ENCODE measurements around the gene RAB31.

Gene RAB31

GRCh38 chr18:9730786-9731185, 22.7 kb downstream of the RAB31 start:
- peak in 1 of 42 donors; percentile 1 for DNase-seq
- intact Hi-C loops (cut with DNase I), result no loop called here

- peak in 1 of 42 donors; percentile 13 for DNase-seq
- intact Hi-C loops (cut with DNase I), result no loop called here
Measured at GRCh38 chr18:9731380-9731779, 23.3 kb downstream of the RAB31 start.

GRCh38 chr18:9732031-9732430, 23.9 kb downstream of the RAB31 start:
- DNase-seq, result peak in 1 of 42 donors; percentile 37
- intact Hi-C loops (cut with DNase I), result no loop called here

DNA sequence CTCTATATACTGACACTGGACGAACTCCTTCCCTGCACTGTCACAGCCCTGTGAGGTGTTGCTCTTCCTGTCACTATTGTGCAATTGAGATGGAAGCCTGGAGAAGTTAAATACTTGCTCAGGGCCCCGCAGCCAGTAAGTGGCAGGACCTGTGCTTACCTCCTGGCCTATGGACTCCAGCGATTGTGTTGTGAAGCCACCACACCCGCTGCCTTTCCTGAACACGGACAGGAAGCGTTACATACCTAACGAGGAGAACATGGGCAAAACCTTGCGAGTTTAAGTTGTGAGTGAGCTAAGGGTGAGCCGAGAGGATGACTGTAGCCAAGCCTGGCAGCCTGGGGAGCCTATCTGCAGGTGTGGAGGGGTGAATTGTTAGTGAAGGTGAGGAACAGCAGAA, 26.1 kb downstream of the RAB31 start:
- no peak for DNase-seq
- intact Hi-C loops (cut with DNase I), result no loop called here

DNA sequence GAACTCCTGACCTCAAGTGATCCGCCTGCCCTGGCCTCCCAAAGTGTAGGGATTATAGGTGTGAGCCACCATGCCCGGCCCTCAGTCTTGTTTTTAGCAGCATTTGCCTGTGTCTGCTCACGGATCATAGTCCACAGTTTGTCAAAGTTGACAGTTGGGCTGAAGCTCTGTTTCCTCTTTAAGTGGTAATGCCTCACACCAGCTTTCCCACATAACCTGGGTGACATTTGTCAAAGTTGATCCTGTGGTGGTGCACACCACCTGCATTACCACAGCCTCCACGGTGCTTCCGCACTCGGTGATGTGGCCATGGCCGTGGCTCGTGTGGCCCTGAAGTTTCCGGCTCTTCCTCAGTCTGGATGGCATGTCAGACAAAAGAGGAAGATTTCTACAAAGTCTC, 27.1 kb downstream of the RAB31 start:
- peak in 1 of 42 donors; percentile 28 for DNase-seq
- intact Hi-C loops (cut with DNase I), result no loop called here

- DNase-seq, result peak in 1 of 42 donors; percentile 4
- intact Hi-C loops (cut with DNase I), result no loop called here
Measured at GRCh38 chr18:9735879-9736278, 27.8 kb downstream of the RAB31 start.

GRCh38 chr18:9736286-9736835, 28.3 kb downstream of the RAB31 start:
- intact Hi-C loops (cut with DNase I), result no loop called here
- DNase-seq, result peak in 1 of 42 donors; percentile 16

DNA sequence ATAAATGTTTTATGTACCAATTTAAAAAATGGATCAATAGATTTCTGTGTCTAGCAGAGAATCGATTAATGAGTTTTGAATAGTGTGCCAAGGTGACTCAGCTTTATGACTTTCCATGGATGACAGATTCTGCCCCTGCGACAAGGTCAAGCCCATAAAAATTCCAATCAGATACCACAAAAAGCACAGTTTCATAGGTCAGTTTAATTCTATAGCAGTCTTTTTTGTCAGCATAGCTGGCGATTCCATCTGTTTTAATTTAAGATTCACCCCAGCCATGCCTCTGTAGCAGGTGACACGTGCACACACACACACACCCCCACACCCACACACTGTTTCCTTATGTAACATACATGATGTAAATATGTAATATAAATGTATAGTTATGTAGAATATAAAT, 28.9 kb downstream of the RAB31 start:
- DNase-seq, result peak in 1 of 42 donors; percentile 7
- intact Hi-C loops (cut with DNase I), result no loop called here

DNA sequence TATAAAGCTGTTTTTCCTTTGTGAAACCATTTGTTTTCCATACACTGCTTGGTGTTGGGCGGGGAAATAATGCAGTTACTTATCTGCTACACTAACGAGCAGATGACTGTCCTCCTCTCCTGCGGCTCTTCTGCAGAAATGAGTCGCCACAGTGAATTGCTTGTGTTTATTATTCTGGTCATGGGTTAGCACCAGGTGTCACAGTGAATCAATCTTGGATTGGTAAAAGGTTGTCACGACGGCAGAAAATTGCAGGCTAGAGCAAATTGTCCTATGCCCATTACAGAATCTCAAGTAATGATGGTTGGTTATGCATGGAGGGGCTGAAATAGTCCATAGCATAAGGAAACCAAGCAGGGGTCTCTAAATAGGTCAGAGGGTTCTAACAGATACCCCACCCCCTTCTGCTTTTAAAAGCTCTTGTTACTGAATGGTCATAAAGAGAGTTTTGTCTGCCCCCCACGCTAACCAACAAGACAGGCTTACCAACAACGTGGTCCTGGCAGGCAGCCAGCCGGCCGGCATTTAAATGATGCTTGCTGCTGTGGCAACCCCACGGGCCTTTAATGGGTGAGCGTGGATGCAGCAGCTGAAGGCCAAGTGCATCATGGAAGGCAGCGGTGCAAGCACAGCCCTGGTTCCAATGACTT, 29.5 kb downstream of the RAB31 start:
- DNase-seq, result peak; percentile 44 to 89 (median 76)
- intact Hi-C loops (cut with DNase I), result no loop called here

DNA sequence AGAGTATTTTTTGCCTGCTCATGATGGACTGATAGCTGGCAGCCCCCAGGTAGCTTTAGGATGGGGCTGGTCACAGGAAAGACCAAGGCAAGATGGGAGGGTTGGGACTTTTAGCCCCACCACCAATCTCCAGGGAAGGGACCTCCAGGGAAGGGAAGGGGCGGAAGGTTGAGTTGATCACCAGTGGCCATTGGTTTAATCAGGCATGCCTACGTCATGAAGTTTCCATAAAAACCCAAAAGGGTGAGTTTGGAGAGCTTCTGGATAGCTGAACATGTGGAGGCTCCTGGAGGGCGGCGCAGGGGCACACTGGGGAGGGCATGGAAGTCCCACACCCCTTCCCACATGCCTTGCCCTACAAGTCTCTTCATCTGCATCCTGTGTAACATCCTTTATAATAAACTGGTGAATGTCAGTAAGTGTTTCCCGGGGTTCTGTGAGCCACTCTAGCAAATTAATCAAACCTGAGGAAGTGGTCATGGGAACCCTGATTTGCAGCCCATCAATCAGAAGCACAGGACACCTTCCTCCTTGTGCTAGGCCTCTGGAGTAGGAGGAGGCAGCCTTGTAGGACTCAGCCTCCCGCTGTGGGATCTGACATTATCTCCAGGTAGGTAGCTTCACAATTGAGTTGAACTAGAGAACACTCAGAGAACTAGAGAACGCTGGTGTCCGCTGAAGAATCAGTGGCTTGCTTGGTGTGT, 30.3 kb downstream of the RAB31 start:
- DNase-seq, result peak in 1 of 42 donors; percentile 32
- intact Hi-C loops (cut with DNase I), result no loop called here

DNA sequence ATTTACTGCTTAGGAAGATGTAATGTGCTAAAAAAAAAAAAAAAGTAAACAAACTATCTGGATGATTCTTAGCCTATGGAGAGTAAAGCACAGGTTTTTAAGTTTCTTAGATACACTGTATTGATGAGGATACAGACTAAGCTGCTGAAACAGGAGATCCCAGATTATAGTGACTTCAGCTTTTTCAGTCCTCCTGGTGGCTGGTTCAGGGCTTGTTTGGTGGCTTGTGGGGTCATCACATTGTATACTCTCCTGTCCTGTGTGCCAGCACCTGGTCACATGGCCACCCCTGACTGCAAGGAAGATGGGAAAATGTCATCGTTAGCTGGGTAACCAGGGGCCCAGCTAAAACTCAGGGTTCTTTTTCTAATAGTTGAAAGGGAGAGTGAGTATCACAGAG, 31.4 kb downstream of the RAB31 start:
- intact Hi-C loops (cut with DNase I), result no loop called here

DNA sequence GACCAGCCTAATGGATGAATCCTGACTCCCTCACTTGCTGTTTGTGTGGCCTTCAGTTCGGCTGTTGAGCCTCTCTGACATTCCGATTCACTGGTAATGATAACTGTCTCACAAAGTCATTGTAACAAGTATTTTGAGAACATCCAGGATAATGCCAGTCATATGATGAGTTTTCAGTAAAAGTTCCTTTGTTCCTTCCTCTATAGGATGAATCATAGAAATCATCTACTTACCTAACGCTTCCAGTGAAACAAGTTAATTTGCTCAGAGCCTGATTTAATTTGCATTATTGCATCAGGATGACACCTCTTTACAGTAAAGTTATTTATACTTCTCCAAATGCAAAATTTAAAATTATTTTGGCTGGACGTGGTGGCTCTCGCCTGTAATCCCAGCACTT, 32.0 kb downstream of the RAB31 start:
- DNase-seq, result no peak
- intact Hi-C loops (cut with DNase I), result no loop called here

More for the DNA sequence above, 31.4 kb downstream of the RAB31 start:
- no peak for DNase-seq

DNA sequence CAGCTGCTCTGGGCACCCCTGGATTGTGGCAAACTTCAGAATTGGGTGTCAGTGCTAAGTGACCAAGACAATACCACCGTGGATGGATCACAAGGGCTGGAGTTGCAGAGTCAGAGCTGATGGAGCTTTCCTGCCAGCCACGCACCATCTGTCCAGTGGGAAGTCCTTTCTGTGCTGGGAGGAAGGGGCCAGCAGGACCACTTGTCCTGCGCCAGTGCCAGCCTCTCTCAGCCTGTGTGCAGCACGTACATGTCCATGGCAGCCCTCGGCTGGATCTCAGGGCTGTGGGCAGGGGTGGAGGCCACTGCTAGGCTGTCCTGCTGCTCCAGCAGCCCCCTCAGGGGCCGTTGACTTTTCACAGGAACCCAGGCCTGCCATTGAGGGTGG, 33.3 kb downstream of the RAB31 start:
- intact Hi-C loops (cut with DNase I), result no loop called here
- DNase-seq, result no peak

- intact Hi-C loops (cut with DNase I), result no loop called here
- peak in 2 of 42 donors; percentile 25 to 28 for DNase-seq
Measured at GRCh38 chr18:9741793-9742523, 33.9 kb downstream of the RAB31 start.

GRCh38 chr18:9742524-9743131, 34.5 kb downstream of the RAB31 start:
- intact Hi-C loops (cut with DNase I), result no loop called here

DNA sequence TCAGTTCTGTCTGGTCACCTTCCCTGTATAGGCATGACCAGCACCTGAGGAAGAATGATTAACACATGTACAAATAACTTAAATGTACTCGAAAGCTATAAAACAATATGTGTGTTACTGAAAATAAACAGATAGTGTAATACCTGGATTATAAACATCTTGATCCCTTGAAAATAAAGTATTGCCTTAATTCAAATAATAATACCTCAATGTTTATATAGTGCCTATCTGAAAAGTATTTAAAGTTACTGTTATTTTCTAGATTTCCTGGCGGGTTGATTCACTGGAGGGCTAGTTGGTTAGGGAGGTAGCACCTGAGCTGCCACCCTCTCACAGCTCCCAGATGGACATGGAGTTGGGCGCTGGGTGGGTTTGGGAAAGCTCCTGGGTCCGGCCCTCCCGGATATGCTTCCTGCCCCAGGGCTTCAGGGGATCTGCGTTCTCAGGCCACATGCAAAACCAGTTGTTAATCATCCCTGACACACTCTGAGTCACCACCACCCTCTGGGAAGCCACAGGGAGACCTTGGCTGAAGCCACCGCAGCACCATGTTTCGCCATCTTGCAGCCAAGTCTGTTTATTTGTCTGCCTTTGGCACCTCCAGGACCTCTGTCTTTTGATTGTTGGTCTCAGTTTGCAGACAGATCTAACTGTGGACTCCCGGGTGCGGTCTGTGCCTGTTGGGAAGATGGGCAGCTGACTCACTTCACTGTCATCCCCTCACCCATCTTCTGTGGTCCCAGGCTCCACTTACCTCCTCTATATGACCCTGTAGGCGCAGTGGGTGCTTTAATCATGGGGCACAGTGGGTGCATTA, 35.3 kb downstream of the RAB31 start:
- intact Hi-C loops (cut with DNase I), result no loop called here

More at GRCh38 chr18:9742524-9743131, 34.5 kb downstream of the RAB31 start:
- DNase-seq, result peak in 9 of 42 donors; percentile 28 to 64 (median 40)

DNA sequence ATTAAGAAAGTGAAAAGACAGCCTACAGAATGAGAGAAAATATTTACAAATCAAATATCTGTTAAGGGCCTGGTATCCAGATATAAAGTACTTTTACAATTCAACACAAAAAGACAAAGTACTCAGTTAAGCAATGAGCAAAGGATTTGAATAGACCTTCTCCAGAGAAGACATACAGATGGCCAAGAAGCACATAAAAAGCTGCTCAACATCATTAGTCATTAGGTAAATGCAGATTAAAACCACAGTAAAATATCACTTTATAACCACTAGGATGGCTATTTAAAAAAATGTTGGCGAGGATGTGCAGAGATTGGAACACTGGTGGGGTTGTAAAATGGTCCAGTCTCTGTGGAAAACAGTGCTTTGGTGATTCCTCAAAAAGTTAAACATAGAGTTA, 38.9 kb downstream of the RAB31 start:
- no peak for DNase-seq
- intact Hi-C loops (cut with DNase I), result no loop called here

More for the DNA sequence above, 35.3 kb downstream of the RAB31 start:
- peak in 2 of 42 donors; percentile 45 to 71 for DNase-seq

GRCh38 chr18:9749611-9750010, 41.5 kb downstream of the RAB31 start:
- no peak for DNase-seq
- intact Hi-C loops (cut with DNase I), result no loop called here

GRCh38 chr18:9750112-9750511, 42.0 kb downstream of the RAB31 start:
- no peak for DNase-seq
- intact Hi-C loops (cut with DNase I), result no loop called here
